HG03442 (cell line): ENCODE measurements around the gene CDRT4.
"Not testable (repeated sequence)": the region's sequence is repeated elsewhere in the genome, so short reads cannot be mapped to it uniquely, and the experiment has no call there.

ENCODE experiments used
- ATAC-seq: cut with Tn5 transposase; IDR thresholded peaks from one replicate; pipeline ENCODE4 v1.9.1; 2021; ENCODE audit warnings: mild to moderate bottlenecking, moderate library complexity; ENCODE audit not compliant: unreplicated experiment

Gene CDRT4

GRCh38 chr17:15457723-15458094 is 9.7 kb downstream of the CDRT4 start:
- no peak for ATAC-seq

GRCh38 chr17:15456972-15457722 is 10.3 kb downstream of the CDRT4 start:
- no peak for ATAC-seq

- no peak for ATAC-seq
These were observed 10.9 kb downstream of the CDRT4 start for GRCh38 chr17:15456496-15456895.

- no peak for ATAC-seq
These were observed 13.1 kb downstream of the CDRT4 start for GRCh38 chr17:15454346-15454745.

- no peak for ATAC-seq
These were observed 13.6 kb downstream of the CDRT4 start for GRCh38 chr17:15453782-15454181.

GRCh38 chr17:15453246-15453645 is 14.2 kb downstream of the CDRT4 start:
- no peak for ATAC-seq

- no peak for ATAC-seq
These were observed 14.7 kb downstream of the CDRT4 start for GRCh38 chr17:15452746-15453145.

- no peak for ATAC-seq
These were observed 15.7 kb downstream of the CDRT4 start for GRCh38 chr17:15451680-15452079.

GRCh38 chr17:15448580-15448956 is 18.9 kb downstream of the CDRT4 start:
- no peak for ATAC-seq

GRCh38 chr17:15447928-15448579 is 19.4 kb downstream of the CDRT4 start:
- no peak for ATAC-seq

- no peak for ATAC-seq
These were observed 21.4 kb downstream of the CDRT4 start for GRCh38 chr17:15446036-15446435.

- ATAC-seq = no peak
These were observed 22.6 kb downstream of the CDRT4 start for GRCh38 chr17:15444805-15445204.

GRCh38 chr17:15442311-15443180 is 24.9 kb downstream of the CDRT4 start:
- no peak for ATAC-seq

GRCh38 chr17:15441315-15441714 is 26.1 kb downstream of the CDRT4 start:
- no peak for ATAC-seq

- no peak for ATAC-seq
These were observed 27.1 kb downstream of the CDRT4 start for GRCh38 chr17:15440347-15440746.

- ATAC-seq = not testable (repeated sequence)
These were observed 28.0 kb downstream of the CDRT4 start for GRCh38 chr17:15439205-15439985.

- no peak for ATAC-seq
These were observed 28.8 kb downstream of the CDRT4 start for GRCh38 chr17:15438491-15439105.

GRCh38 chr17:15437303-15437635 is 30.2 kb downstream of the CDRT4 start:
- no peak for ATAC-seq

- ATAC-seq = no peak
These were observed 30.7 kb downstream of the CDRT4 start for GRCh38 chr17:15436473-15437302.

- no peak for ATAC-seq
These were observed 32.5 kb downstream of the CDRT4 start for GRCh38 chr17:15434956-15435355.
